Measurements from ENCODE around the gene TAB3.

The TAB3 gene

GRCh38 chrX:30910124-30910860 lies 21.2 kb upstream of the TAB3 start:
- Histone ChIP-seq H3K36me3 (ENCODE audit: low read depth) (no peaks in the 10 kb centered on the region), H3K27ac (ENCODE audit: poor library complexity, severe bottlenecking) (no peak overlapping the region), H3K9me3 (ENCODE audit: severe bottlenecking) (no peaks in the 10 kb centered on the region), H3K4me1 (ENCODE audit: insufficient read depth, poor library complexity, severe bottlenecking) (peaks cover 9% of the 10 kb centered on the region), H3K27me3 (ENCODE audit: insufficient read depth, poor library complexity, severe bottlenecking) (no peaks in the 10 kb centered on the region), H3K4me3 (ENCODE audit: severe bottlenecking) (no peak overlapping the region)
- DNase-seq (ENCODE audit: low spot score) (no peak), ATAC-seq (ENCODE audit: low read depth) (no peak)
- no peak for TF ChIP-seq CTCF (IDR thresholded peaks at IDR 0.05; ENCODE audit: poor library complexity, severe bottlenecking)

GRCh38 chrX:30906726-30907125 lies 17.7 kb upstream of the TAB3 start:
- Histone ChIP-seq H3K4me3 (ENCODE audit: severe bottlenecking) (no peak overlapping the region), H3K36me3 (ENCODE audit: low read depth) (no peaks in the 10 kb centered on the region), H3K27me3 (ENCODE audit: insufficient read depth, poor library complexity, severe bottlenecking) (no peaks in the 10 kb centered on the region), H3K9me3 (ENCODE audit: severe bottlenecking) (no peaks in the 10 kb centered on the region), H3K27ac (ENCODE audit: poor library complexity, severe bottlenecking) (peak overlapping the region; percentile 59), H3K4me1 (ENCODE audit: insufficient read depth, poor library complexity, severe bottlenecking) (peaks cover 21% of the 10 kb centered on the region)
- ATAC-seq (ENCODE audit: low read depth) (peak; percentile 95), DNase-seq (ENCODE audit: low spot score) (no peak)
- no peak for TF ChIP-seq CTCF (IDR thresholded peaks at IDR 0.05; ENCODE audit: poor library complexity, severe bottlenecking)

GRCh38 chrX:30905321-30905720 lies 16.3 kb upstream of the TAB3 start:
- peaks cover 23% of the 10 kb centered on the region for H3K4me1 ChIP-seq (ENCODE audit: insufficient read depth, poor library complexity, severe bottlenecking)
- peak overlapping the region; percentile 33 for H3K27ac ChIP-seq (ENCODE audit: poor library complexity, severe bottlenecking)
- no peak for TF ChIP-seq CTCF (IDR thresholded peaks at IDR 0.05; ENCODE audit: poor library complexity, severe bottlenecking)
- H3K4me3 ChIP-seq (ENCODE audit: severe bottlenecking): no peak overlapping the region
- H3K36me3 ChIP-seq (ENCODE audit: low read depth): no peaks in the 10 kb centered on the region
- no peak for ATAC-seq (ENCODE audit: low read depth)
- H3K27me3 ChIP-seq (ENCODE audit: insufficient read depth, poor library complexity, severe bottlenecking): no peaks in the 10 kb centered on the region
- no peaks in the 10 kb centered on the region for H3K9me3 ChIP-seq (ENCODE audit: severe bottlenecking)
- no peak for DNase-seq (ENCODE audit: low spot score)

GRCh38 chrX:30904632-30905031 lies 15.6 kb upstream of the TAB3 start:
- Histone ChIP-seq H3K27me3 (ENCODE audit: insufficient read depth, poor library complexity, severe bottlenecking) (no peaks in the 10 kb centered on the region), H3K4me1 (ENCODE audit: insufficient read depth, poor library complexity, severe bottlenecking) (peaks cover 29% of the 10 kb centered on the region), H3K4me3 (ENCODE audit: severe bottlenecking) (no peak overlapping the region), H3K9me3 (ENCODE audit: severe bottlenecking) (no peaks in the 10 kb centered on the region), H3K27ac (ENCODE audit: poor library complexity, severe bottlenecking) (peak overlapping the region; percentile 33), H3K36me3 (ENCODE audit: low read depth) (no peaks in the 10 kb centered on the region)
- TF ChIP-seq CTCF (IDR thresholded peaks at IDR 0.05; ENCODE audit: poor library complexity, severe bottlenecking): no peak
- no peak for DNase-seq (ENCODE audit: low spot score)
- ATAC-seq (ENCODE audit: low read depth): peak; percentile 53; the same call in 1 of the 3 replicates

GRCh38 chrX:30904186-30904585 lies 15.1 kb upstream of the TAB3 start:
- H3K27ac ChIP-seq (ENCODE audit: poor library complexity, severe bottlenecking): peak overlapping the region; percentile 33

More at GRCh38 chrX:30904186-30904585, 15.1 kb upstream of the TAB3 start:
- Histone ChIP-seq H3K9me3 (ENCODE audit: severe bottlenecking) (no peaks in the 10 kb centered on the region), H3K36me3 (ENCODE audit: low read depth) (no peaks in the 10 kb centered on the region), H3K4me1 (ENCODE audit: insufficient read depth, poor library complexity, severe bottlenecking) (peaks cover 29% of the 10 kb centered on the region), H3K4me3 (ENCODE audit: severe bottlenecking) (no peak overlapping the region), H3K27me3 (ENCODE audit: insufficient read depth, poor library complexity, severe bottlenecking) (no peaks in the 10 kb centered on the region)
- TF ChIP-seq CTCF (IDR thresholded peaks at IDR 0.05; ENCODE audit: poor library complexity, severe bottlenecking): no peak
- ATAC-seq (ENCODE audit: low read depth): no peak
- no peak for DNase-seq (ENCODE audit: low spot score)

Data from RWPE2 (cell line).